Measurements from ENCODE around the gene APEH. TPM values are rescaled to one million over a fixed set of nuclear protein-coding genes. Genes with fewer than 3 reads are reported as not detected.

The APEH gene
- polyA plus RNA-seq, 4 donors: 143 to 155 (median 147) TPM

- no peak for DNase-seq (ENCODE audit: low read depth in 4 of 4, low spot score in 3 of 4)
Observed at GRCh38 chr3:49711489-49711888, 37.3 kb downstream of the APEH start.

DNA sequence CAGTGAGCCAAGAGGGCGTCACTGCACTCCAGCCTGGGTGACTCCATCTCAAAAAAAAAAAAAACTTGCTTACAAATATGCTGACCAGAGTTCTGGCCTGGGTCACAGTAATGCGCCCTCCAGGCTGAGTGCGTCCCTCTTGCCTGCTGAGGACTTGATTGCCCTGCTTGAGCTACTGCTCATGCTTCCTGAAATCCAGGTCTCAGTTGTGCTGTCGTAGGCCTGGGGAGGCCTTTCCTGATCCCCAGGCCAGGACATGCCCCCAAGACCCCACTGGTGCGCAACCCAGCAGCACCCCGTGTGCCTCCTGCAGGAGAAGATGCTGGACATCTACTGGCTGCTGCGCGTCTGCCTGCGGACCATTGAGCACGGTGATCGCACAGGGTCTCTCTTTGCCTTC is 38.0 kb downstream of the APEH start:
- no peak for DNase-seq (ENCODE audit: low read depth in 4 of 4, low spot score in 3 of 4)

DNA sequence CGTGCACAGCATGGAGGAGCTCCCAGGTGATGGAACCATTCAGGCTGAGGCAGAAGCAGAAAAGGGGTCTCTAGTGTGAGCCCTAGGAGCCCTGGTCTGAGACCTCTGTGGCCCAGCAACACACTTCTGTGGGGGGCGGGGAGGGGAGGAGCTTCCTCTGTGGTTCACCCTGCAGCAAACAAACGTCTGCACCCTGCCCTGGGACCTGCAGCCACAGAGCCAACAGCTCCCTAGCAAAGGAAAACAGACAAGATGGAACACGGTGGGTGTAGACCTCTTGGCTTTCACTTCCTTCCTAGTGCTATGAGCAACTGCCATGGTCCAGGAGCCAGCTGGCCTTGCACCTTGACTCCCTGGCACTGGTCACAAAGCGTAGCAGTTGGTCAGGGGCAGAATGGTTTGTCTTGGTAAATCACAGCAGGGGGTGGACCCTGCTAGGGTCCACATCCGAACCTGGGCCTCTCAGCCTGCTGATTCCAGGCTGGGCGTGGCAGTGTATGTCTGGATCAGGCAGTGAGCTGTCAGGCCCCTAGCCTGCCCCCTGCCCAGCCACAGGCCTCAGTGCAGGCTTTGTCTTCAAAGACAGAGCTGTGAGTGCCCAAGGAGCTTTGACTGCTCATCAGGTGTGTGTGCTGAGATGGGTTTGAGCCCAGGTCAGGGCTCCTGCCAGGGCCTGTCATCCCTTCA is 38.6 kb downstream of the APEH start:
- no peak for DNase-seq (ENCODE audit: low read depth in 4 of 4, low spot score in 3 of 4)

- DNase-seq (ENCODE audit: low read depth in 4 of 4, low spot score in 3 of 4): no peak
Observed at GRCh38 chr3:49713336-49714105, 39.4 kb downstream of the APEH start.

DNA sequence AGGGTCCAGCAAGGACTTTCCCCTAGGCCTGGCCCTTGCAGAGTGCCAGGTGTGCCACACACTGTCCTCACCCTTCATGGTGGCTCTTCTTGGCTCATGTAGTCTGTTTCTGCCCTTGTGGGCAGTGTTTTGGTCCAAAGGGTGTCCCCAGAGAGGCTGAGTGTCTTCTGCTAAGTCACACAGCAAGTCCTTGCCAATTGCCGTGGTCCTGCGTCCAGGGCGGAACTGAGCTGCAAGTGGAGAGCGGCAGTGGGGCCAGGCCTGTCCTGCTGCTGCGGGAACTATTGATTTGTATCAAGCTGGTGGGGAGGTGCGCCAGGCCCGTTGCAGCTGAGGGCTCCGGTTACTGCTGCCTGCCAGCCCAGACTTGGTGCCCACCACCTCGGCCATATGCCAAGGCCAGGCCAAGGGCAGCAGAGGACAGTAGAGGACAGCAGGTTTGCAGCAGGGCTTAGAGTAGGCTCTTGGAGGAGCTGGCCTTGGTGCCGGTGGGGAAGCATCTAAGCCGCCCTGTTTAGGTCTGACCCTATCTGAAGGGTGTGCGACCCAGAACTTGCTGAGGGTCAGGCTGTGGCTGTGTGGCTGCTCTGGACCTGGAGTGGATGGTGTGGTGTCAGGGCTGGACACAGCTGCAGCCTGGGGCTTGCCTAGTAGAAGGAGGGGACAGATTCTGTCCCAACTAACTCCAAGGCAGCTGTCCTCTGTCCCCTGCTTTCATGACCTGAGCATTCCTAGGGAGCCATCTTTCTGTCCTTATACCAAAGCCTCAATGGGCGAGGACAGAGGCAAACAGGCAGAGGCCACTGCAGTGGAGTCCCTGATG is 40.8 kb downstream of the APEH start:
- no peak for DNase-seq (ENCODE audit: low read depth in 4 of 4, low spot score in 3 of 4)

DNA sequence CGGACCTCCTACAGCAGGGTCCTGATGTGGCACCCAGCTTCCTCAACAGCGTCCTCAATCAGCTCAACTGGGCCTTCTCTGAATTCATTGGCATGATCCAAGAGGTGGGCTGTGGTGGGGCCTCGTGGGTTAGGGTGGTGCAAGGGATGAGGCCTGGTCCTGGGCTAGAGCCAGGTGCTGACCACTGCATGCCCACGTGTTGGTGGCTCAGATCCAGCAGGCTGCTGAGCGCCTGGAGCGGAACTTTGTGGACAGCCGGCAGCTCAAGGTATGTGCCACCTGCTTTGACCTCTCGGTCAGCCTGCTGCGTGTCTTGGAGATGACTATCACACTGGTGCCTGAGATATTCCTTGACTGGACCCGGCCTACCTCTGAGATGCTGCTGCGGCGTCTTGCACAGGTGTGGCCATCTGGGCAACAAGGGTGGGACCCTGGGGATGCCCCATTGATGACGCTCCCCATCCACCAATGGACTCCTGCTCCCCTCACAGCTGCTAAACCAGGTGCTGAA is 41.5 kb downstream of the APEH start:
- no peak for DNase-seq (ENCODE audit: low read depth in 4 of 4, low spot score in 3 of 4)

DNA sequence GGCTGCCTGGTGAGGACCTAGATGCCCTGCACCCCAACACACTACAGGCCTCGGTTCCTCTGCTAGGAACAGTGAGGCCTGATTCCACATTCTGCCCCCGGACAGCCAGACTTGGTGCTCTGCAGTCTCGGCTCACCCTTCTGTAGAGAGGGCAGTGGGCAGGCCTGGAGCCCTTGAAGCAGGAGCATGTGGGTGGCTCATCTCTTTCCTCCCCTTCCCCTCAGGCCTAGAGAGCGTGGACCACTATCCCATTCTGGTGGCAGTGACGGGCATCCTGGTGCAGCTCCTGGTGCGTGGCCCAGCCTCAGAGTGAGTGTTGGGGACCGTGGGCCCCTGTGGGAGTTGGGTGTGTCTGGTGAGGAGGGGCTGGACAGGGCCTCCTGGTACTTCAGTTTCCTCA is 42.0 kb downstream of the APEH start:
- DNase-seq (ENCODE audit: low read depth in 4 of 4, low spot score in 3 of 4): no peak

DNA sequence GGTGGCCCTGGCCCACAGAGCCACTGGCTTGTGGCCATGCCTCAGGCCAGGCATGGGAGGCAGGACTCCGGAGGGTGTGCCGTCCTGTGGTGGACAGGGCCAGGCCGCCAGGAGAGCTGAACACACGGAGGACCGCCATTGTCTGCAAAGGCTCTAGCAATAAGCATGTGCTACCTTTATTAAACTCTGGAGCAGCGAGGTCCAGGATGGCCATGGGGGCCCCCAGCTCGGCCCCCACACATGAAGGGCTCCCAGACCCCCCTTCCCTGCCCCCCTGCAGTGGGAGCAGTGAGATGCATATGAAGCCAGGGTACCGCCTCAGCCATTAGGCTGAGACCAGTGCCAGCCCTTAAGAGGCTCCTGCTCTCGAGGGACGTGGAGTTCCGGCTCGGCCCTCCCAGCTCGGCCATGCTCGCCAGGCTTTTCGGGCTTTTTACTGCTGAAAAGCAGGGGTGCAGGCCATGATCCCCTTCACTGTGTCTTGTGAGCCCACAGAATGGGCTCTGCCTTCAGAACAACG is 42.6 kb downstream of the APEH start:
- DNase-seq (ENCODE audit: low read depth in 4 of 4, low spot score in 3 of 4): no peak

- DNase-seq (ENCODE audit: low read depth in 4 of 4, low spot score in 3 of 4): no peak
Observed at GRCh38 chr3:49717211-49717958, 43.2 kb downstream of the APEH start.

- peak in 1 of 4 donors; percentile 21 for DNase-seq (ENCODE audit: low read depth in 4 of 4, low spot score in 3 of 4)
Observed at GRCh38 chr3:49717959-49718857, 44.1 kb downstream of the APEH start.

DNA sequence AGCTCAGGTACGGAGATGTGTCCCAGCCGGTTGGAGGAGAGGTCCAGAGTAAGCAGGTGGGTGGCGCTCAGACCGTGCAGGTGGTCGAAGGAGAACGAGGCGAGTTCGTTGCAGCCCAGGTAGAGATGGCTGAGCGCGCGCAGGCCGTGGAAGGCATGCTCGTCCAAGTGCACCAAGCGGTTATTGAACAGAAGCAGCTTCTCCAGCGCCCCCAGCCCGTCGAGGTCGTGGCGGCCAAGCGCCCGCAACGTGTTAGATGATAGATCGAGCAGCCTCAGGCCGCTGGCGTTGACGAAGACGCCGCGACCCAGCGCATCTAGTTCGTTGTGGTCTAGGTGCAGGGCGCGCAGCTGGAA is 44.7 kb downstream of the APEH start:
- peak in 1 of 4 donors; percentile 32 for DNase-seq (ENCODE audit: low read depth in 4 of 4, low spot score in 3 of 4)

DNA sequence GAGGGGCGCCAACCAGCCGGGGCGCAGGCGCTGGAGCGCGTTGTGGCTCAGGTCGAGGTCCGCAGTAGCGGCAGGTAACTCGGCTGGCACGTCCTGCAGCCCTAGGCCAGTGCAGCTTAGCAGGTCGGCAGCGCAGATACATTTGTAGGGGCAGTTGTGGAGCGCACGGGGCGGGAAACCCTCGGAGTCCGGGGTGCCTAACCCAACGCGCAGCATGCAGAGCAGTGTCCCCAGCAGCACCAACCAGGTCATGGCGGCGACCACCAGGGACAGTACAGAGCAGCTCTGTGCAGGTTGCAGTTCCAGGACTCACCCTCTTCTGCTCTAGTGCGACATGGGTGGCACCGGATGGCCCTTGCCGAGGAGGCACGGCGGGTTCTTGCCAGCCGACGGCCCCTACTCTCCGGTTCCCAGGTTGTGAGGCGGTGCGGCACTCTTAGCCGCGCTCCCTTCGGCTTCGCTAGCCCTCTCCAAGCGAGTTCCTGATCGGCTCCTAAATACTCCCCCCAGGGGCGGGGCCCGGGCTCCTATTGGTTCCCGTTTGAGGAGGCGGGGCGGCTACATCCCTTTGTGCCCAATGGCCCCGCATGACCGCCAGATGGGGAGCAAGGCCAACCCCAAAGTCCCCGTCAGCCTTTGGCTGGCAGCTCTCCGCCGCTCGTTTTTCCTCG is 45.2 kb downstream of the APEH start, which contains the start of gene AMIGO3:
Gene AMIGO3, minus strand, starts transcription at position 471 of the 671 bp plus-strand sequence. Its CDS starts 219 bp downstream, at position 252.
- peak; percentile 81 to 85 (median 83) for DNase-seq (ENCODE audit: low read depth in 4 of 4, low spot score in 3 of 4)

DNA sequence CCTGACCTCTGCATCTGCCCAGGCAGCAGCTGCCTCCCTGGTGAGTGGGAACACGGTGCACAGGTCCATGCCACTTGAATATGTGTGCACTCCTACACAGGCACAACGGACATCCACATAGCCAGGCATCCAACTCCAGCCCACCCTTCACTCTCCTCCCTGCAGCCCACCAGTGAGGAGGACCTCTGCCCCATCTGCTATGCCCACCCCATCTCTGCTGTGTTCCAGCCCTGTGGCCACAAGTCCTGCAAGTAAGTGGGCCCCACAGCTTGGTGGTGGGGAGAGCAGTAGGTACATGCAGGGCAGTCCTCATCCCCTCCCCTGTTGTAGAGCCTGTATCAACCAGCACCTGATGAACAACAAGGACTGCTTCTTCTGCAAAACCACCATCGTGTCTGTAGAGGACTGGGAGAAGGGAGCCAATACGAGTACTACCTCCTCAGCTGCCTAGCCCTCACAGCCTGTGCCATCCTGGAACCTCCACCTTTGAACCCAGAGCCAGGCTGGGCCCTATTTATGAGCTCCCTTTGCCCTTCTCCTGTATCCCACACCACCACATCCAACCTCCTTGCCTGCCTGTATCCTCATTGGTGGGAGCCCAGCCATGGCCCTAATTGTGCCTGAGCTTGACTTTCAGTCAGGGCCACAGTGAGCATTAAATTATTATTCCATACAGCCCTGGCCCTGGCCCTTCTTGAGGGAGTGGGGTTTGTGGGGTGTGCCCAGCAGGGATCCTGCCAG is 46.9 kb downstream of the APEH start:
- DNase-seq (ENCODE audit: low read depth in 4 of 4, low spot score in 3 of 4): no peak

DNA sequence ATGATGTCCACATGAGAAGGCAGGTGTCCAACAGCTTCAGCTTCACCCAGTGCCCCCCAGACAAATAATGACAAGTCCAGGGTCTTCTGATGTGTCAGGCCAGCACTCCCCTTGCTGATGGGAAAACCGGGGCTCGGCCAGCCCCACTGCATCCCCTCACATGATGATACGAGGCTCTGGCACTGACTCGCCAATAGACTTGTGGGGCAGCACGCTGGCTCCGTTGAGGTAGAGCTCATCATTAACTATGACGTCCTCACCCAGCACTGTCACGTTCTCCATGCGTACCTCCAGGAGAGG is 47.4 kb downstream of the APEH start:
- DNase-seq (ENCODE audit: low read depth in 4 of 4, low spot score in 3 of 4): no peak

DNA sequence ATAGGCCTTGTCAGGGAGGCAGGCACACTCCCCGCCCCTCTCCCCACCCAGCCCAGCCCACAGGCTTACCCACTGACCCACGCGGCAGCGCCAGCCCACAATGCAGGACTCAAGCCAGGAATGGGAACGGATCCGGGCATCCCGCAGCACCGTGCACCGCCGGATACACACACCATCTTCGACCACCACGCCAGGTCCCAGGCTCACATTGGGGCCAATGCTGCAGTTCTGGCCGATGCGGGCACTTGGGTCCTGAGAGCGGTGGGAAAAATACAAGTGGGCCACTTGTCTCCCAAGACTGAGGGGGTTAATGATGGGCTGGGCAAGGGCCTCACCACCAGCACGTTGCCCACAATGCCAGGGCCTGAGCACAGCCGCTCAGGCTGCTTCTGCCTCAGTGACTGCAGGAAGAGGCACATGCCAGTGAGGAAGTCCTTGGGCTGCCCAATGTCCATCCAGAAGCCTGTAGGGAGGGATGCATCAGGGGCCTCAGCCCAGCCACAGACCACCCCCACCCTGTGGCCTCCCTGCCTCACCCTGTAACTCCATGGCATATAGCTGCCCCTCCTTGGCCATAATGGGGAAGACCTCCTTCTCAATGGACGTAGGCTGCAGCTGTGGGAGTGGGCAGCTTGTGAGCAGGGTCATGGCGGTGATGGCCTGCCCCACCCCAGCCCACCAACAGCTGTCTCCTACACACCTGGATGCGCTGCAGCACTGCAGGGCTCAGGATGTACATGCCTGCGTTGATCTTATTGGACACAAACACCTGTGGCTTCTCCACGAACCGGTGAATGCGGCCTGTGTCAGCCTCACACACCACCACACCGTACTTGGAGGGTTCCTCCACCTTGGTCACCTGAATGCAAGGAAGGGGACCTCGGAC is 48.0 kb downstream of the APEH start:
- no peak for DNase-seq (ENCODE audit: low read depth in 4 of 4, low spot score in 3 of 4)

DNA sequence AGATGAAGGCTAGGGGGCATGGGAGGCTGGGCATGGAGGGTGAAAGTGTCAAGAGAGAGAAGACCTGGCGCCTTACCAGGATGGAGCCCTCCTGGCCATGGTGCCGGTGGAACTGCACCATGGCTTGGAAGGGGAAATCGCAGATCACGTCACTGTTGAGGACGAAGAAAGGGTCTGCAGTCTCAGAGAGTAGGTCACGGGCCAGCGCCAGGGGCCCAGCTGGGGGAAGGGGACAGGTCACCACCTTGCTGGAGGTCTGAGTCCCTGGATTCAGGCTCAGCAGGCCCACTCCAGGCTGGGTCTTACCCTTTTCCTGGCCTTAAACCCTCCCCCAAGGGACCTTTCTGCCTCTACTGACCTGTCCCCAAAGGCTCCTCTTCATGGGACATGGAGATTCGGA is 48.7 kb downstream of the APEH start:
- no peak for DNase-seq (ENCODE audit: low read depth in 4 of 4, low spot score in 3 of 4)

- DNase-seq (ENCODE audit: low read depth in 4 of 4, low spot score in 3 of 4): peak in 1 of 4 donors; percentile 15
Observed at GRCh38 chr3:49723296-49723627, 49.1 kb downstream of the APEH start.

Measured in right renal pelvis (tissue), 4 donors.